Dedifferentiated amniotic fluid mesenchymal stem cell (primary cell): ENCODE results near the gene GJC2.

ENCODE experiments used
- DNase-seq: peaks from one replicate; pipeline ENCODE4 v3.0.0-alpha.2; 2016; ENCODE audit errors: extremely low spot score

Gene GJC2

DNA sequence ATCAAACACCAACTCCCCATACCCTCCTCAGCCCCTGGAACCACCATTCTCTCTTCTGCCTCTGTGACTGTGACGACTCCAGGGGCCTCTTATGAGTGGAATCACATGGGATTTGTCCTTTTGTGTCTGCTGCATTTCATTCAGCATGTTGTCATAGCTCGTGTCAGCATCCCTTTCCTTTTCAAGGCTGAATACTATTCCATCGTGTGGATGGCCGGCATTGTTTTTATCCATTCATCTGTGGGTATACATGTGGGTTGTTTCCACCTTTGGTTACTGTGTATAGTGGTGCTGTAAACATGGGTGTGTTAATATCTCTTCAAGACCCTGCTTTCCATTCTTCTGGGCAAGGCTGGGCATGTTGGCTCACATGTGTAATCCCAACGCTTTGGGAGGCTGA, 41.0 kb downstream of the GJC2 start:
- no peak for DNase-seq

DNA sequence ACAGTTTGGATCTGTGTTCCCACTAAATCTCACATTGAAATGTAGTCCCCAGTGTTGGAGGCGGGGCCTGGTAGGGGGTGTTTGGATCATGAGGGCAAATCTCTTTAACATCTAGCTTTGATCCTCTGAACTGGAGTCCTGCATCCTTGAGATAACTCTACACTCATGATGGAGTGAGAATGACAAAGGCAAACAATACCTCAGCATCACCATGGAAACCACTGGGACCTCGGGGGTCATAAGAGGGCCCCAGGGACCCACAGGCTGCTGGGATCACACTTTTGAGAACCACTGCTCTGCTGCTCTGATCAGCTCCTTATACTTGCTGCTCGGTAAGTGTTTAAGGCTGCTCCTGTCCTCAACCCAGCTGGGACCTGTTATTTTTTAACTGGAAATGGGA, 44.7 kb downstream of the GJC2 start:
- no peak for DNase-seq

DNA sequence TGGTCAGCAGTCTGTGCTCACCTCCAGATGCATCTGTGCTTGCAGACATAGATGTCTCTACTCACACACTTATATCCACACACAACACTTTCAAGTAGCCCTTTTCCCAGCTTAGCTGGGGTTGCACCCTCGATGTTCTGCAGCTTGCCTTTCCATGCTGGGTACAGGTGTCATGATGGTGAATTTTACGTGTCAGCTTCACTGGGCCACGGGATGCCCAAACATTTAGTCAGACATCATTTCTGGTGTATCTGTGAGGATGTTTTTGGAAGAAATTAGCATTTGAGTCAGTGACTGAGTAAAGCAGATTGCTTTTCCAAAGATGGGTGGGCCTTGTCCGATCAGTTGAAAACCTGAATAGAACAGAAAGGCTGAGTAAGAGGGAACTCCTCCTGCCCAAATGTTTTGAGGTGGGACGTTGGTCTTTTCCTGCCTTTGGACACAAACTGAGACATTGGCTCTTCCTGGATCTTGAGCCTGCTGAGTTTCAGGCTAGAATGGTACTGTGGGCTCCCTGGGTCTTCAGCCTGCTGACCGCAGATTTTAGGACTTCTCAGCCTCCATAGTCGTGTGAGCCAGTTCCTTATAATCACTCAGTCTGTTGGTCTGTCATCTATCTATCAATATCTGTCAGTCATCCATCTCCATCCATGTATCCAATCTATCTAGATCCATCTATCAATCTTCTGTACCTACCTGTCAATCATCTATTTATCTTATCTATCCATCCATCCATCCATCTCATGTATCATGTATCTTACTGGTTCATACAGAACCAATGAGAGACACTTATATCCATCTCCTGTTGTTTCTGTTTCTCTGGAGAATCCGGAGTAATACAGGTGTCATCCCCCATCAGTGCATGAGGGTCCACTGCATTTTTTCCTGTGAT, 45.4 kb downstream of the GJC2 start:
- DNase-seq: no peak

DNA sequence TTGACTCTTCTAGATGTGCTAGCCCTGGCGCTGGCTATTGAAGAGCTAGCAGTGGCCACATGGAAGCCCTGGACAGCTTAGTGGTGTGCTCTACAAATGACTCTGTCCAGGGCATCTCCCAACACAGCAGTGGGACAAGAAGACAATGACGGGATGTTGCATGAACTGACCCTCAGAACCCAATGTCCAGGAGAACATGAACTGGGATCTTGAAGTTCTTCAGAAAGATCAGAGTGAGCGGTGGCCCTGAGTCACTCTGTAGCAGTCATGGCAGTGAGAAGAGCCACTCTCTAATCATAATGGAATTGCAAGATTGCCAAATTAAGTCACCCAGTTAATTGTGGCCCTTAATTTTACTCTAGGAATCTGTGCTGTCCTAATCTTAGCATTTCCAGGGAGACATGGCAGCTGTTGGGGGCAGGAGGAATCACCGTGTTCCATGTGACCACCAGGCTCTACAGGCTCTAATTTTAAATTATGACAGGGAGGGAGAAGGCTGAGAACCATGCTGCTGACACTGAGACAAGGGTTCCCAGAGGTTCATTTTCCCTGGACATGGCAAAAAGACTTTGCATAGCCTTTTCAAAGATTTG, 47.9 kb downstream of the GJC2 start:
- DNase-seq: no peak

DNA sequence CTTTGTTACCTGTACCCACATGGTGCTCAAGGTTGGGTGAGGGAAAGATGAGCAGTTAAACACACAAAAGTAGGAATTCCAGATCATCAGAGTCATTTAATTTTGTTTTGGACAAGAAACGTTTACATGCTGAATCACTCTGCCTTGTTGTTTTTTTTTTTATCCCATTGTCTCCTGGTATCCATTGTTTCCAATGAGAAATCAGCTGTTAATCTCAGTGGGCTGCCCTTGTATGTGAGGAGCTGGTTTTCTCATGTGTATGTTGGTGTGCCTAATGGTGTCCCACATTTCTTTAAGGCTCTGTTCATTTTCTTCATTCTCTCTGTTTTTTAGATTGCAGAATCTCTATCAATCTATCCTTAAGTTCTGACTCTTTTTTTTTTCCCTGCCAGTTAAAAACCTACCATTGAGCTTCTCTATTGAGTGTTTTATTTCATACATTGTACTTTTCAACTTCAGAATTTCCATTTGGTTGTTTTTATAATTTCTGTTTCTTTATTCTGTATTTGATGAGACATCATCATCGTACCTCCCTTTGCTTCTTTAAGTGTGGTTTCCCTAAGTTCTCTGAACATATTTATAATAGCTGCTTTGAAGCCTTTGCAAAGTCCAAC, 49.4 kb downstream of the GJC2 start:
- no peak for DNase-seq

DNA sequence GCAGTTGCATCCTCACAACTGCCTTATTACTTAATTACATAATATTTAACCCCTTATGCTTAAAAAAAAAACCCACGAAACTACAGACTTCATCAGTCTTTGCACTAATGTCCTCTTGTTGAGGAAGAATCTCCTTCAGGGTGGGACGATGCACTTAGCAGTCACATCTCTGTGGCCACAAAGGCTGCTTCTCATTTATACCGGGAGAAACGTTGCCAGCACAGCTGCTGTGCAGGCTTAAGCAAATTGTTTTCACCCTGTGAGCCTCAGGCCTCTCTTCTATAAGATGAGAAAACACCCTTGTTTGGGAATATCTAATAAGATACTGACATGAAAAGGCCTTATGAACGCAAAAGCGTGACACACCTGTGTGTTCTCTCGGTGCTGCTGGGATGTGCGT, 55.2 kb downstream of the GJC2 start:
- DNase-seq: no peak

DNA sequence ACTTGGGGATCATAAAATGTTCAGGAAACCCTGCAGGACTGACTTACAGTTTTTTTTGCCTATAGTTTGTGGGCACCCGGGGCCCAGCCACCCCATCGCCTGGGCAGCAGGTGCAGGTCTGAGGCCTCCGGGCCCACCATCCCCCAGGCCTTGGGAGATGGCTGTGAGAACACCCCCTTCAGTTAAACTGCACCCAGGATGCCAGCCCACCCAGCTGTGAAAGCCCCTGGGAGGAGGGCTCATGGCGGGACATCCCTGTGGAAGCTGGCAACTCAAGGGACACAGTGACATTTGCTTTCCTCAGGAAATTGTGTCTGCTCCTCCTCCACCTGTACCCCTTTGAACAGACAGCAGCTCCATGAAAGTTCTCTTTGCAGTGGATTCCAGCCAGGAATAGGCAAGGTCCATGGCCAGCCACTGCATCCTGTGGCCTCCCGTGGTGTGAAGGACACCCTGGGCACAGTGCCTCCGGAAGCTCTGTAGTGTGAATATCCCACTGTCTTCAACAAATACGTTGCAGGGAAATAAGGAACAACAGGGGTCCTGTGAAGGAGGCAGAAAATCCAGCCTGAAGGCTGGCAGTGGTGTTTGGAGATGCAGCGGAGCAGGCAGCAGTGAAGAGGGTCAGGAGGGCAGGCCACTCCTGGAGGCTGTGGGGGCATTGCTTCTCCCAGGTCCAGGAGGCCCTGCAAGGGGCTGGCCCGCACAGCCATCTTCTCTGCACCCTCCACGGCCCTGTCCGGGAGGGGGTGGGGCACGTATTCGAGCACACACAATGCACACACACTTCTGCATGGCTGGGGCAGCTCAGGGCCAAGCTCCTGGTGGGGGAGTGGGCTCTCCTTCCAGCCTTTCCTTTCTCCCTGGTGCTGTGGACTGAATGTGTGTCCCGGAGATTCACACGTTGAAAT, 56.1 kb downstream of the GJC2 start:
- DNase-seq: no peak

DNA sequence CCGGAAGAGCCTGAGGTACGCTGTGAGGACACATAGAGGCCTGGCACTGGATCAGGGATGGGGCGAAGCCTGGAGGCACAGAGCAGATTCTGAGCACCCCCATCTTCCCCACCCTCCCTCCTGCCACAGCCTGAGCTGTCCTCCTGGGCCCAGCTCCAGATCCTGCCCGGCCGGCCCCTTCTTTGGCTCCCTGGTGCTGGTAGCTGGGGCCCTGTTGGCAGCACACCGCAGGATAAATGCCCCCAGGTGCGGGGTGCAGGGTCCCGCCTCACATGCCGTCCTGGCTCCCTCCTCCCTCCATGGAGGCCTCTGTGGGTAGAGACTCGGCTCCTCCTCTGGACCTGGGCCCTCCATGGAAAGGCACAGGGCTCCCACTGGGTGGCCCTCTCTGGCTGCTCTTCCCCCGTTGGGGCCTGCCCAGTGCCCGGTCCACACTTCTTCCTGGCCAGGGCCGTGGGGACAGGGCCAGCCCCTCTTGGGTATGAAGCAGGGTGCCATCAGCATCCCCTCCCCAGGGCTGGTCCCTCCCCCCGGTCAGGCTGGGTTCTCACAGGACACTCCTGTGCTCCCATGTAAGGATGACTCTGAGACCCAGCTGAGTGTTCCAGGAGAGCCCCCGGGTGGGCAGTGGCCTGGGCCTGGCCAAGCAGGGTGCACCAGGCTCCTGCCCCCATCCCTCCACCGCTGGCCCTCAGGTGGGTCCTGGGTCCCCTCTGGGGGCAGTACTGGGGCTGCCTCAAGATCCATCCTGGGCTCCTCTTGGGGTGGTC, 57.0 kb downstream of the GJC2 start:
- DNase-seq: no peak

DNA sequence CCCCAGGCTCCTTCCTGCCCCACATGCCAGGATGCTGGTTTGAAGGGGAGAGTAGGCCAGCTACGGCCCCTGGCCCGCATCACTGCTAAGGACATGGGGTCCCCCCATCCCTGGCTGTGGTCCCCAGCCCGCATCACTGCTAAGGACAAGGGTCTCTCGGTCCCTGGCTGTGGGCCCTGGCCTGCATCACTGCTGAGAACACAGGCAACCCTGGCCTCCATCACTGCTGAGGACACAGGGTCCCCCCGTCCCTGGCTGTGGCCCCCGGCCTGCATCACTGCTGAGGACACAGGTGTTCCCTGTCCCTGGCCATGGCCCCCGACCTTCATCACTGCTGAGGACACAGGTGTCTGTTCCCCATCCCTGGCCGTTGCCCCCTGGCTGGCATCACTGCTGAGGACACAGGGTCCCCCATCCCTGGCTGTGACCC, 57.7 kb downstream of the GJC2 start:
- no peak for DNase-seq

DNA sequence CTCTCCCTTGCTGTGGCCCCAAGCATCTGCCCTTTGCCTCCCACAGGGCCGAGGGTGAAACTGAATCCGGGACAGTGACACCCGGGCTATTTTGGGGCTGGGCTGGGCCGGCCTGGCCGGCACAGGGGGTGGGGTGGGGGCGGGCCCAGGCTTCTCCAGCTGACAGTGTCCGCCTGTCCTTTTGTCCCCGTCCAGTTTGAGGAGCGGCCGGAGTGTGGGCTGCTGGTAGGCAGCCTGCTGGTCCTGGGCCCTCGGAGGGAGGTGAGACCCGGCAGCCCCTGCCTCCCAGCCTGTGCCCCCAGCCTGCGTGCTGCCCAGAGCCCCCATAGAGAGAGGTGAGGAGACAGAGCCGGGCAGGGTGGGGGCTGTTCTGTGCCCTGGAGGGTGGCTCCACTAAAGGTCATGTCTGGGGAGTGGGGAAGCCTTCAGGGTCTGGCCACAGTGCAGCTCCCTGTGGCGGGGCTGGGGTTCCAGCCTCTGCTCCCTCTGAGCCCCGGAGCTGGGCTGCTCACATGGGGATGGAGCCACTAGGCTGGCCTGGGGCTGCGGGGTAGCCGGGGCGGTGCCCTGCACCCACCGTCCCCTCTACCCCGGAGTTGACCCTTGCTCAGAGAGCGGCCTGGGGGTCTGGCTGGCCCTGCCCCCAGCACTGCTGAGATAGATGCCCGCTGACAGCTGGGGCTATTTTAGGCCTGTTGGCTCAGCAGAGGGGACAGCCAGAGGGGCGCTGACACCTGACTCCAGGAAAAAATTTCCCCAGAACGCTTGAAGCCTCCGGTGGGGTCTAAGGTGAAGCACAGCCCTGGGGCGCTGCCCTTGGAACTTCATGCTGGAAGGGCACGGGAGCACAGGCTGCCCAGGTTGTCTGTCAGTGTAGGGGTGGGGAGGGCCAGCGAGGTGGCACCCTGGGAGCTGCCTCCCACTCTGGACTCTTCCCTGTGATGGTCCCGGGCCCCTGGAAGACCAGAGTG, 58.4 kb downstream of the GJC2 start, which contains the start of gene OBSCN:
Gene OBSCN, plus strand, starts transcription at position 194 of the 971 bp plus-strand sequence. CDS start 3,740 bp downstream, outside the sequence.
- DNase-seq: no peak

DNA sequence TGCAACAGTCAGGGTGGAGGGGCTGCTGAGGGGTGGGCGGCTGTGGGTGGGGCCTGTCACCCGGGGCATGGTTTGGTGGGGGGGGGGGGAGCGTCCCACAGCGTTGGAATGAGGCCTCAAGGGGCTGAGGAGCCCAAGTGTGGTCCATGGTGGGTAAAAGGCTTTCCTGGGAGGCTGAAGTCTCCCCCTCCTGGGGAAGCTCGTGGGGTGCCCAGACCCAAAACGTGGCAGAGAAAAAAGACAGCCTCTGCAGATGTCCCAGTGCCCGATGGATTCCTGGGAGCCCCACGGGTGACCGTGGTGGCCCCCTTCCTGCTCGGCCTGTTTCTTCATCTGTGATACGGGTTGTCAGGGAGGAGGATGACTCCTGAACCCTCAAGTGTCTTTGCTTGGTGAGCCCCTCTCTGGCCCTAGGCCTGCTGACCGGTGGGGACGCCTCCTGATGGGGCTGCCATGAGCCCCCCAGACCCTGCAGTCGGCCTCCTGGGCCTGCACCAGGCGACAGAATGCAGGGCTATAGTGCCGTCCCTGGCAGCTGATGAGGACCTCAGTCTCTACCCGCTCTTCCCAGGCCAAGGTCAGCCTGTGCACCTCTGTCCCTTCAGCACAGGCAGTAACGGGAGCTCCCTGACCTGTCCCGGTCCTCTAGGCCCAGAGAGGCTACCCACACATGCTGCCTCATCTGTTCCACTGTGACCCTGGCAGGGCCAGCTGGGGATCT, 59.3 kb downstream of the GJC2 start:
- no peak for DNase-seq
